GM10266 (cell line): ENCODE results near the gene SIGLEC14.
A peak's percentile ranks its signal among the peaks of the same experiment; 100 is the strongest.
"Not testable (repeated sequence)": the region's sequence is repeated elsewhere in the genome, so short reads cannot be mapped to it uniquely, and the experiment has no call there.

ENCODE experiments used
- DNase-seq: peaks from one replicate; pipeline ENCODE4 v3.0.0; 2012; ENCODE audit errors: extremely low spot score
- TF ChIP-seq, protein P1 (sequence below): IDR thresholded peaks from 2 replicates; pipeline ENCODE4 v1.5.1; 2012; ENCODE audit warnings: mild to moderate bottlenecking, low read depth; ENCODE audit not compliant: control insufficient read depth, insufficient read depth; ENCODE audit errors: missing control alignments

The SIGLEC14 gene

GRCh38 chr19:51686171-51686570 is 39.5 kb upstream of the SIGLEC14 start:
- TF ChIP-seq, protein P1, sequence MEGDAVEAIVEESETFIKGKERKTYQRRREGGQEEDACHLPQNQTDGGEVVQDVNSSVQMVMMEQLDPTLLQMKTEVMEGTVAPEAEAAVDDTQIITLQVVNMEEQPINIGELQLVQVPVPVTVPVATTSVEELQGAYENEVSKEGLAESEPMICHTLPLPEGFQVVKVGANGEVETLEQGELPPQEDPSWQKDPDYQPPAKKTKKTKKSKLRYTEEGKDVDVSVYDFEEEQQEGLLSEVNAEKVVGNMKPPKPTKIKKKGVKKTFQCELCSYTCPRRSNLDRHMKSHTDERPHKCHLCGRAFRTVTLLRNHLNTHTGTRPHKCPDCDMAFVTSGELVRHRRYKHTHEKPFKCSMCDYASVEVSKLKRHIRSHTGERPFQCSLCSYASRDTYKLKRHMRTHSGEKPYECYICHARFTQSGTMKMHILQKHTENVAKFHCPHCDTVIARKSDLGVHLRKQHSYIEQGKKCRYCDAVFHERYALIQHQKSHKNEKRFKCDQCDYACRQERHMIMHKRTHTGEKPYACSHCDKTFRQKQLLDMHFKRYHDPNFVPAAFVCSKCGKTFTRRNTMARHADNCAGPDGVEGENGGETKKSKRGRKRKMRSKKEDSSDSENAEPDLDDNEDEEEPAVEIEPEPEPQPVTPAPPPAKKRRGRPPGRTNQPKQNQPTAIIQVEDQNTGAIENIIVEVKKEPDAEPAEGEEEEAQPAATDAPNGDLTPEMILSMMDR = no peak
- DNase-seq = no peak

DNA sequence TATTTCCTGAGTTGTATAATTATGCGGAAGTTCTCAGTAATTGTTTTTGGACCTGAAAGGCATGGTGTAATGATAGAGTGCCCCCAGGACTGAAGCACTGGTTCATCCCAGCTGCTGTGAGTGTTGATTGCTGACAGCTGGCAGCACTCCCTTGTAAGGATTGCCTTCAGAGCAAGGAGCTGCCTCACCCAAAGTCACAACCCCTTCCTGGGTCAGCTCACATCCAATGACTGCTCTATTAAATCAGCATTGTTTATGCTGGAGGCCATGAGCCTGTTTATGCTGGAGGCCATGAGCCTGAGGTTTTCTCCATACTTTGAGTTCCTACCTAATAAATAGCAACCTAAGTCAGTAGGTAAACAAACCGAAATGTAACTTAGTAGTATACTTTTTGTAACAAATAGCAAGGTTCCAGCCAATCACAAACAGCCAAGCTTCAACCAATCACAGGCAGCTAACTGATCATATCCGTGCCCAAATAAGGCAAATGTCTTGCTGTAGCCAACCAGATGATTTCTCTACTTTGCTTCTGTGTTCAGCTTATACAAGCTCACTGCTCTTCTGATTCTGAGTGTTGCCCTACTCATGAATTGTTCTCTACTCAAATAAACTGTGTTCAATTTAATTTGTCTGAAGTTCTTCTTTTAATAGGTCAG is 34.8 kb upstream of the SIGLEC14 start:
- no peak for DNase-seq
- TF ChIP-seq, protein P1 = no peak

- TF ChIP-seq, protein P1 = no peak
- DNase-seq = no peak
Observed at GRCh38 chr19:51680474-51680873, 33.8 kb upstream of the SIGLEC14 start.

GRCh38 chr19:51676566-51677083 is 30.0 kb upstream of the SIGLEC14 start:
- DNase-seq = no peak
- TF ChIP-seq, protein P1 = no peak

DNA sequence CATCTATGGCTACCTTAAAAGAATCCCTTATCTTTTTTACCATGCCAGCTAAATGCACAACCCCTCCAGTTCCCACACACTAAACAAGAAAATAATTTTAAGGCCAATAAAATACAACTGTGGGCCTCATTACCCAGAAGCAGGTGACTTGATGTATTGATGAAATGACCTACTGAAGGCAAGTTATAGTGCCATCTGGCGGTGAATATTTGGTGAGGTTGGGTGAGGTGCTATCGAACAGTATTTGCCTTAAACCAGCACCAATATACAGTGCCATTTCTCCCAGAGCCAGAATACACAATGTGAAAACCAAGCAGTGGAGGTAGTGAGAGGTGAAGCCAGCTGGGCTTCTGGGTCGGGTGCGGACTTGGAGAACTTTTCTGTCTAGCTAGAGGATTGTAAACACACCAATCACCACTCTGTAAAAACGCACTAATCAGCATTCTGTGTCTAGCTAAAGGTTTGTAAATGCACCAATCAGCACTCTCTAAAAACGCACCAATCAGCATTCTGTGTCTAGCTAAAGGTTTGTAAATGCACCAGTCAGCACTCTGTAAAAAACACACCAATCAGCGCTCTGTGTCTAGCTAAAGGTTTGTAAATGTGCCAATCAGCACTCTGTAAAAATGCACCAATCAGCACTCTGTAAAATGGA is 29.4 kb upstream of the SIGLEC14 start:
- TF ChIP-seq, protein P1 = peak; percentile 15
- DNase-seq = not testable (repeated sequence)

GRCh38 chr19:51668216-51668615 is 21.6 kb upstream of the SIGLEC14 start:
- TF ChIP-seq, protein P1 = no peak

GRCh38 chr19:51664997-51665396 is 18.4 kb upstream of the SIGLEC14 start:
- TF ChIP-seq, protein P1 = no peak
- no peak for DNase-seq

More at GRCh38 chr19:51668216-51668615, 21.6 kb upstream of the SIGLEC14 start:
- DNase-seq = no peak
